HepG2 (cell line): ENCODE data around the gene XPNPEP1. TPM values are rescaled to one million over a fixed set of nuclear protein-coding genes. Genes with fewer than 3 reads are reported as not detected.

Source experiments
- ATAC-seq: fragments of 200-7000 bp; cut with Tn5 transposase; 3 replicates; pipeline ENCODE4 v1.9.1; 2020; ENCODE audit warnings: mild to moderate bottlenecking, moderate library complexity
- BruUV-seq: library from RNA; stranded (reverse); fragments of 400-500 nt; replicated peaks from 2 replicates; lab custom pipeline; 2021; lab: Mats Ljungman, UMichigan
- CTCF ChIA-PET: fragments of 300-600 bp; formaldehyde crosslinking; extraction: SDS; loops from one replicate; lab custom pipeline; 2021; ENCODE audit warnings: low total read pairs, inconsistent platforms, low intra/inter-chr PET ratio; lab: Yijun Ruan, JAX
- POLR2A ChIA-PET: fragments of 350-600 bp; sonication (Branson Sonifier 250); formaldehyde crosslinking; loops from one replicate; lab custom pipeline; 2020; ENCODE audit warnings: antibody characterized with exemption, inconsistent platforms; lab: Yijun Ruan, JAX
- DNase-seq: peaks from one replicate; pipeline ENCODE4 v3.0.0-alpha.2; 2015; ENCODE audit warnings: low spot score
- FAIRE-seq: peaks from 3 replicates; lab custom pipeline; 2011; peaks lifted over from hg19 to GRCh38; lab: Jason Lieb, UNC
- H2AFZ ChIP-seq: one replicate; pipeline ENCODE4 v1.6.1; 2011; ENCODE audit warnings: low read length, inconsistent platforms
- H3K27ac ChIP-seq: fragments of 300-600 bp; 3 replicates; pipeline ENCODE4 v1.8.0; 2011; ENCODE audit warnings: mixed run types, mild to moderate bottlenecking, mixed read lengths, low read length, inconsistent platforms; ENCODE audit not compliant: insufficient read depth; ENCODE audit errors: extremely low read length
- H3K27me3 ChIP-seq, 2 experiments: fragments of 200-600 bp in 1 of 2; 2 replicates in 1 of 2; 3 replicates in 1 of 2; pipeline versions ENCODE4 v1.6.0 to v1.8.0; 2011; ENCODE audit warnings: low read length in 2 of 2, mild to moderate bottlenecking in 2 of 2, moderate library complexity in 2 of 2, inconsistent platforms in 1 of 2; ENCODE audit not compliant: insufficient read depth in 2 of 2, control insufficient read depth in 1 of 2
- H3K36me3 ChIP-seq, 2 experiments: fragments of 200-600 bp in 1 of 2; replicated peaks in 1 of 2; 2 replicates in 1 of 2; 3 replicates in 1 of 2; pipeline versions ENCODE4 v1.5.1 to v1.8.0; 2011; ENCODE audit warnings: low read length in 2 of 2, inconsistent platforms in 1 of 2; ENCODE audit not compliant: insufficient read depth in 2 of 2, control insufficient read depth in 1 of 2
- H3K4me1 ChIP-seq: 2 replicates; pipeline ENCODE4 v1.5.1; 2012; ENCODE audit warnings: low read length, inconsistent platforms; ENCODE audit not compliant: insufficient read depth
- H3K4me2 ChIP-seq: 2 replicates; pipeline ENCODE4 v1.6.0; 2011; ENCODE audit warnings: low read depth, low read length, inconsistent platforms
- H3K4me3 ChIP-seq, 3 experiments: fragments of 200-600 bp in 1 of 3; sonication (generic), shearing (Covaris generic) in 1 of 3; replicated peaks in 1 of 3; 2 replicates each; pipeline ENCODE4 v1.5.1; 2011 to 2016; ENCODE audit warnings: low read length in 3 of 3, inconsistent platforms in 2 of 3, low read depth in 2 of 3, mild to moderate bottlenecking in 2 of 3, control low read depth in 1 of 3, mixed read lengths in 1 of 3; ENCODE audit not compliant: insufficient read depth in 1 of 3
- H3K79me2 ChIP-seq: one replicate; pipeline ENCODE4 v1.6.1; 2011; ENCODE audit warnings: low read length, inconsistent platforms; ENCODE audit not compliant: insufficient read depth
- H3K9ac ChIP-seq: 2 replicates; pipeline ENCODE4 v1.6.0; 2011; ENCODE audit warnings: mild to moderate bottlenecking, low read depth, low read length, inconsistent platforms; ENCODE audit not compliant: insufficient read depth
- H3K9me3 ChIP-seq: 2 replicates; pipeline ENCODE4 v1.5.1; 2012; ENCODE audit warnings: mild to moderate bottlenecking, low read length
- H4K20me1 ChIP-seq: 2 replicates; pipeline ENCODE4 v1.6.0; 2011; ENCODE audit warnings: inconsistent platforms, mild to moderate bottlenecking, low read length, moderate library complexity; ENCODE audit not compliant: insufficient read depth
- AGO1 ChIP-seq: fragments of 200-400 bp; formaldehyde crosslinking; IDR thresholded peaks from 2 replicates; pipeline ENCODE4 v1.6.1; 2017; ENCODE audit warnings: mild to moderate bottlenecking, low read depth, low read length, moderate library complexity; ENCODE audit not compliant: poor library complexity, severe bottlenecking
- FOXA3 ChIP-seq: IDR thresholded peaks from 2 replicates; pipeline ENCODE4 v1.6.1; 2016; ENCODE audit warnings: missing genetic modification reagents, missing compliant biosample characterization
- GABPA ChIP-seq, 2 experiments: IDR thresholded peaks; 2 replicates each; pipeline ENCODE4 v1.6.1; 2011 to 2016; ENCODE audit warnings: low read depth in 2 of 2, low read length in 1 of 2, missing biosample characterization in 1 of 2, missing genetic modification characterization in 1 of 2
- MAX ChIP-seq: IDR thresholded peaks from 2 replicates; pipeline ENCODE4 v1.6.1; 2012; ENCODE audit warnings: inconsistent platforms
- MED1 ChIP-seq: sonication (generic); formaldehyde crosslinking; IDR thresholded peaks from 2 replicates; pipeline ENCODE4 v1.4.0; 2020; ENCODE audit warnings: missing genetic modification reagents
- MXD4 ChIP-seq: IDR thresholded peaks from 2 replicates; pipeline ENCODE4 v1.6.1; 2016; ENCODE audit warnings: mild to moderate bottlenecking, missing biosample characterization, missing genetic modification reagents
- MXI1 ChIP-seq: IDR thresholded peaks from 3 replicates; pipeline ENCODE4 v1.6.1; 2012; ENCODE audit warnings: low read depth, low read length, inconsistent platforms, borderline replicate concordance
- NFE2L2 ChIP-seq: fragments of 150-350 bp; IDR thresholded peaks from 2 replicates; pipeline ENCODE4 v1.6.1; 2014; ENCODE audit warnings: low read length
- RBAK ChIP-seq: sonication (generic); formaldehyde crosslinking; IDR thresholded peaks from 2 replicates; pipeline ENCODE4 v1.5.1; 2020; ENCODE audit warnings: mild to moderate bottlenecking, missing genetic modification reagents
- RFXANK ChIP-seq: IDR thresholded peaks from 2 replicates; pipeline ENCODE4 v1.6.1; 2016
- RNF2 ChIP-seq: fragments of 450-650 bp; conservative IDR thresholded peaks from 2 replicates; pipeline ENCODE4 v1.6.1; 2016; ENCODE audit warnings: low read depth
- YEATS4 ChIP-seq: sonication (generic); formaldehyde crosslinking; IDR thresholded peaks from 2 replicates; pipeline ENCODE4 v1.4.0; 2020; ENCODE audit warnings: missing genetic modification reagents, borderline replicate concordance
- ZBTB33 ChIP-seq: sonication (generic); formaldehyde crosslinking; IDR thresholded peaks from 2 replicates; pipeline ENCODE4 v1.4.0; 2020; ENCODE audit warnings: missing genetic modification reagents
- ZBTB38 ChIP-seq: sonication (generic); formaldehyde crosslinking; IDR thresholded peaks from 2 replicates; pipeline ENCODE4 v1.5.1; 2020; ENCODE audit warnings: mild to moderate bottlenecking, missing genetic modification reagents
- ZNF224 ChIP-seq: sonication (generic); formaldehyde crosslinking; IDR thresholded peaks from 2 replicates; pipeline ENCODE4 v1.5.0; 2020; ENCODE audit warnings: mild to moderate bottlenecking, missing genetic modification reagents
- ZNF362 ChIP-seq: sonication (generic); formaldehyde crosslinking; IDR thresholded peaks from 2 replicates; pipeline ENCODE4 v1.4.0; 2020; ENCODE audit warnings: missing genetic modification reagents, mild to moderate bottlenecking, borderline replicate concordance
- ZNF704 ChIP-seq: sonication (generic); formaldehyde crosslinking; IDR thresholded peaks from 2 replicates; pipeline ENCODE4 v1.8.1; 2023; ENCODE audit warnings: mild to moderate bottlenecking, inconsistent platforms, moderate library complexity, missing genetic modification reagents, borderline replicate concordance
- ZNF766 ChIP-seq: sonication (generic); formaldehyde crosslinking; IDR thresholded peaks from 2 replicates; pipeline ENCODE4 v1.5.0; 2020; ENCODE audit warnings: missing genetic modification reagents, borderline replicate concordance
- ZNF839 ChIP-seq: sonication (generic); formaldehyde crosslinking; IDR thresholded peaks from 2 replicates; pipeline ENCODE4 v1.4.0; 2020; ENCODE audit warnings: missing genetic modification reagents, mild to moderate bottlenecking, borderline replicate concordance
- WGBS: methylation state at CpG from one replicate; pipeline ENCODE4 v1.1.6; 2017; ENCODE audit warnings: low lambda C conversion rate; 5-methylcytosine and 5-hydroxymethylcytosine counted together
- in situ Hi-C: cut with HindIII; loops from 2 replicates; pipeline ENCODE4 v1.10.0; 2017; ENCODE audit warnings: low pct_unique_long_range_greater_than_20kb; ENCODE audit not compliant: extremely low pct_ligation_motif_present
- intact Hi-C: fragments of 100-400 bp; cut with micrococcal nuclease; formaldehyde crosslinking; loops from one replicate; pipeline ENCODE4 v1.10.0; 2022; ENCODE audit not compliant: unreplicated experiment
- polyA plus RNA-seq, 8 experiments: library from polyadenylated mRNA; depleted of rRNA in 3 of 8; stranded (reverse) in 7 of 8; unstranded in 1 of 8; fragments of >200 nt; fragmentation: Illumina TruSeq in 4 of 8; extraction: Trizol in 4 of 8; gene quantifications; 2 replicates each; pipeline versions ENCODE4 v1.2.1 to v1.2.3, GENCODE V29; 2011 to 2016; ENCODE audit warnings: low read depth in 4 of 8, missing spikeins in 1 of 8, mixed read lengths in 1 of 8; ENCODE audit not compliant: insufficient read depth in 1 of 8
- total RNA-seq, 5 experiments: library from RNA; depleted of rRNA; stranded (reverse); fragments of >200 nt; fragmentation: Illumina TruSeq; extraction: Trizol; gene quantifications; 2 replicates each; pipeline ENCODE4 v1.2.3, GENCODE V29; 2016; ENCODE audit warnings: low read depth in 1 of 5

Gene XPNPEP1
- total and polyA plus RNA-seq, 2 of the 13 experiments (the other 11 are each of a cell fraction or from before 2014, with no cell fraction given): 30.3 to 55.5 TPM

GRCh38 chr10:109922976-109923921 lies at the start of gene XPNPEP1 (continued):
- TF ChIP-seq RBAK (CRISPR knock-in tag) (no peak), ZNF766 (CRISPR knock-in tag) (no peak), MAX (peak; percentile 89), MED1 (no peak), MXD4 (CRISPR knock-in tag) (peak; percentile 56), GABPA (IDR thresholded peaks at IDR 0.05; ENCODE audit: low read depth, low read length) (no peak), GABPA (CRISPR knock-in tag; IDR thresholded peaks at IDR 0.05; ENCODE audit: low read depth) (no peak), NFE2L2 (no peak), AGO1 (no peak), ZNF224 (no peak)

- no peak overlapping the region for H3K9ac ChIP-seq
- H3K36me3 ChIP-seq: no peaks in the 10 kb centered on the region
- BruUV-seq: no TSS peak
- H2AFZ ChIP-seq: no peak overlapping the region
- no peak overlapping the region for H3K4me2 ChIP-seq
- intact Hi-C loops: no loop called here
- no peaks in the 10 kb centered on the region for H3K79me2 ChIP-seq
- in situ Hi-C loops: no loop called here
- no peaks in the 10 kb centered on the region for H3K9me3 ChIP-seq
- no peaks in the 10 kb centered on the region for H3K27me3 ChIP-seq
- peaks cover 94% of the 10 kb centered on the region for H3K4me1 ChIP-seq
- no peak overlapping the region for H3K4me3 ChIP-seq
- 100% methylated on average over 2 of the region's 2 CpGs for WGBS
- FAIRE-seq (no peak), ATAC-seq (no peak), DNase-seq (no peak)
- POLR2A ChIA-PET: interaction anchor here (1.6 kb wide), 1 partner anchor 35 kb away, joined by 11 read pairs; the partner anchor contains the start of gene ADD3
- H4K20me1 ChIP-seq: no peaks in the 10 kb centered on the region
- CTCF ChIA-PET: no interaction called here
- H3K27ac ChIP-seq: no peak overlapping the region
- TF ChIP-seq ZNF704 (no peak), RFXANK (CRISPR knock-in tag) (no peak), FOXA3 (CRISPR knock-in tag) (no peak), YEATS4 (no peak), ZNF839 (CRISPR knock-in tag) (no peak), ZBTB33 (no peak), MXI1 (no peak), RNF2 (no peak), ZNF362 (CRISPR knock-in tag) (no peak), ZBTB38 (CRISPR knock-in tag) (no peak)
Observed at GRCh38 chr10:109972372-109973001, 49.2 kb upstream of the XPNPEP1 start.
